Naive thymus-derived CD4-positive, alpha-beta T cell (primary cell): ENCODE results near the gene CYP2C9. TPM values are rescaled to one million over a fixed set of nuclear protein-coding genes. Genes with fewer than 3 reads are reported as not detected.

Experiments used
- ATAC-seq: fragments of 150-1000 bp; cut with Tn5 transposase; 2 replicates; pipeline ENCODE4 v1.10.0; 2021; ENCODE audit warnings: mild to moderate bottlenecking, moderate library complexity
- CTCF ChIA-PET: fragments of 350-600 bp; sonication (Branson Sonifier 250); formaldehyde crosslinking; loops from one replicate; lab custom pipeline; 2021; ENCODE audit warnings: antibody characterized with exemption; lab: Charles Lee
- POLR2A ChIA-PET: fragments of 350-600 bp; sonication (Branson Sonifier 250); formaldehyde crosslinking; loops from one replicate; lab custom pipeline; 2021; ENCODE audit warnings: antibody characterized with exemption, inconsistent platforms; lab: Charles Lee
- DNase-seq, 9 donors: peaks; one replicate each; pipeline versions ENCODE4 v3.0.0 to v3.0.0-alpha.2; 2020 to 2022; ENCODE audit warnings: mixed read lengths in 1 of 9
- H3K27ac ChIP-seq: one replicate; pipeline ENCODE4 v1.7.0; 2013; ENCODE audit warnings: mild to moderate bottlenecking, low read depth, low read length, moderate library complexity
- H3K27me3 ChIP-seq, 2 donors: one replicate each; pipeline ENCODE4 v1.7.0; 2013; ENCODE audit warnings: low read length in 2 of 2, mild to moderate bottlenecking in 2 of 2, moderate library complexity in 2 of 2; ENCODE audit not compliant: control insufficient read depth in 2 of 2, insufficient read depth in 2 of 2
- H3K36me3 ChIP-seq, 3 experiments: 1 replicate in 2 of 3; 2 replicates in 1 of 3; pipeline ENCODE4 v1.7.0; 2013; ENCODE audit warnings: low read length in 3 of 3, mild to moderate bottlenecking in 3 of 3, moderate library complexity in 1 of 3; ENCODE audit not compliant: insufficient read depth in 3 of 3, control insufficient read depth in 2 of 3
- H3K4me1 ChIP-seq, 2 donors: one replicate each; pipeline ENCODE4 v1.7.0; 2013; ENCODE audit warnings: low read length in 2 of 2, mild to moderate bottlenecking in 2 of 2, moderate library complexity in 1 of 2; ENCODE audit not compliant: control insufficient read depth in 2 of 2, insufficient read depth in 2 of 2
- H3K4me3 ChIP-seq: 2 replicates; pipeline ENCODE4 v1.7.0; 2013; ENCODE audit warnings: mild to moderate bottlenecking, low read length
- H3K9me3 ChIP-seq, 3 experiments: 1 replicate in 2 of 3; 2 replicates in 1 of 3; pipeline ENCODE4 v1.7.0; 2013; ENCODE audit warnings: low read length in 3 of 3; ENCODE audit not compliant: control insufficient read depth in 2 of 3
- H3K27ac Mint-ChIP-seq, 9 donors: one replicate each; pipeline ENCODE4 v1.8.0; 2020 to 2022; ENCODE audit warnings: mixed read lengths in 9 of 9, mild to moderate bottlenecking in 8 of 9, moderate library complexity in 5 of 9, inconsistent platforms in 2 of 9
- H3K27me3 Mint-ChIP-seq, 5 donors: one replicate each; pipeline ENCODE4 v1.8.0; 2021 to 2022; ENCODE audit warnings: mixed read lengths in 5 of 5, mild to moderate bottlenecking in 1 of 5
- H3K36me3 Mint-ChIP-seq, 5 donors: one replicate each; pipeline ENCODE4 v1.8.0; 2020 to 2022; ENCODE audit warnings: mixed read lengths in 5 of 5, mild to moderate bottlenecking in 3 of 5, inconsistent platforms in 1 of 5
- H3K4me1 Mint-ChIP-seq, 7 donors: one replicate each; pipeline ENCODE4 v1.8.0; 2020 to 2022; ENCODE audit warnings: mixed read lengths in 7 of 7, mild to moderate bottlenecking in 3 of 7, inconsistent platforms in 1 of 7
- H3K4me3 Mint-ChIP-seq, 10 donors: one replicate each; pipeline ENCODE4 v1.8.0; 2020 to 2022; ENCODE audit warnings: mild to moderate bottlenecking in 10 of 10, mixed read lengths in 10 of 10, moderate library complexity in 6 of 10, inconsistent platforms in 2 of 10
- H3K9me3 Mint-ChIP-seq, 11 donors: one replicate each; pipeline ENCODE4 v1.8.0; 2020 to 2022; ENCODE audit warnings: mixed read lengths in 11 of 11, mild to moderate bottlenecking in 4 of 11, inconsistent platforms in 1 of 11, moderate library complexity in 1 of 11
- intact Hi-C, 2 donors: fragments of 100-400 bp; cut with micrococcal nuclease; formaldehyde crosslinking; loops; one replicate each; pipeline ENCODE4 v1.15.1; 2023
- polyA plus RNA-seq, 2 donors: library from polyadenylated mRNA; unstranded; fragments of 300-500 nt; fragmentation: Illumina TruSeq; gene quantifications; one replicate each; pipeline ENCODE4 v1.2.3, GENCODE V29; 2021
- total RNA-seq, 6 experiments: library from RNA in 5 of 6; stranded (reverse) in 5 of 6; gene quantifications; 1 replicate in 5 of 6; 2 replicates in 1 of 6; pipeline ENCODE4 v1.2.3 and lab custom pipeline; 2021 to 2026

The CYP2C9 gene
- total and polyA plus RNA-seq, 7 experiments from 2014 or later = not detected

GRCh38 chr10:94989192-94989591 lies 50.7 kb downstream of the CYP2C9 start:
- intact Hi-C loops = no loop called here
- Mint-ChIP-seq H3K27me3 (no peaks in the 10 kb centered on the region), H3K9me3 (peaks cover 7 to 37% (median 17%) of the 10 kb centered on the region in 11 donors), H3K4me1 (no peaks in the 10 kb centered on the region), H3K36me3 (no peaks in the 10 kb centered on the region), H3K27ac (no peak overlapping the region), H3K4me3 (no peak overlapping the region)
- Histone ChIP-seq H3K27ac (no peak overlapping the region), H3K4me3 (no peak overlapping the region), H3K27me3 (no peaks in the 10 kb centered on the region), H3K36me3 (no peaks in the 10 kb centered on the region), H3K4me1 (no peaks in the 10 kb centered on the region), H3K9me3 (peaks cover 0 to 11% (median 0%) of the 10 kb centered on the region in 3 experiments)
- ATAC-seq (no peak), DNase-seq (no peak)
- CTCF ChIA-PET = no interaction called here
- POLR2A ChIA-PET = no interaction called here

GRCh38 chr10:94991243-94991888 lies 52.9 kb downstream of the CYP2C9 start:
- H3K27me3 Mint-ChIP-seq = no peaks in the 10 kb centered on the region
- intact Hi-C loops = no loop called here
- ChIA-PET CTCF (no interaction called here), POLR2A (no interaction called here)
- ATAC-seq (no peak), DNase-seq (no peak)
- Histone ChIP-seq H3K36me3 (no peaks in the 10 kb centered on the region), H3K9me3 (peaks cover 0 to 11% (median 0%) of the 10 kb centered on the region in 3 experiments), H3K4me1 (no peaks in the 10 kb centered on the region), H3K27me3 (no peaks in the 10 kb centered on the region), H3K27ac (no peak overlapping the region), H3K4me3 (no peak overlapping the region)
- no peak overlapping the region for H3K4me3 Mint-ChIP-seq
- no peaks in the 10 kb centered on the region for H3K36me3 Mint-ChIP-seq
- peaks cover 7 to 39% (median 18%) of the 10 kb centered on the region in 11 donors for H3K9me3 Mint-ChIP-seq
- no peak overlapping the region for H3K27ac Mint-ChIP-seq
- no peaks in the 10 kb centered on the region for H3K4me1 Mint-ChIP-seq

- Histone ChIP-seq H3K27ac (no peak overlapping the region), H3K36me3 (no peaks in the 10 kb centered on the region), H3K4me1 (no peaks in the 10 kb centered on the region), H3K4me3 (no peak overlapping the region), H3K9me3 (peaks cover 0 to 11% (median 0%) of the 10 kb centered on the region in 3 experiments), H3K27me3 (no peaks in the 10 kb centered on the region)
- intact Hi-C loops = no loop called here
- Mint-ChIP-seq H3K4me1 (no peaks in the 10 kb centered on the region), H3K27ac (no peak overlapping the region), H3K9me3 (peaks cover 7 to 39% (median 17%) of the 10 kb centered on the region in 11 donors), H3K4me3 (no peak overlapping the region), H3K36me3 (no peaks in the 10 kb centered on the region), H3K27me3 (no peaks in the 10 kb centered on the region)
- POLR2A ChIA-PET = no interaction called here
- no peak for DNase-seq
- no peak for ATAC-seq
- CTCF ChIA-PET = no interaction called here
Observed at GRCh38 chr10:94992811-94993210, 54.4 kb downstream of the CYP2C9 start.

- DNase-seq (no peak), ATAC-seq (no peak)
- peaks cover 0 to 17% (median 3%) of the 10 kb centered on the region in 11 donors for H3K9me3 Mint-ChIP-seq
- H3K4me1 Mint-ChIP-seq = peaks cover 0 to 3% (median 0%) of the 10 kb centered on the region in 7 donors
- H3K4me3 ChIP-seq = no peak overlapping the region
- no peaks in the 10 kb centered on the region for H3K36me3 Mint-ChIP-seq
- intact Hi-C loops = no loop called here
- no peaks in the 10 kb centered on the region for H3K9me3 ChIP-seq
- CTCF ChIA-PET = no interaction called here
- no peak overlapping the region for H3K4me3 Mint-ChIP-seq
- no peak overlapping the region for H3K27ac ChIP-seq
- no peaks in the 10 kb centered on the region for H3K4me1 ChIP-seq
- H3K27me3 Mint-ChIP-seq = peaks cover 0 to 9% (median 0%) of the 10 kb centered on the region in 5 donors
- POLR2A ChIA-PET = no interaction called here
- no peaks in the 10 kb centered on the region for H3K27me3 ChIP-seq
- no peak overlapping the region for H3K27ac Mint-ChIP-seq
- no peaks in the 10 kb centered on the region for H3K36me3 ChIP-seq
Observed at GRCh38 chr10:94997741-94998174, 59.3 kb downstream of the CYP2C9 start.

DNA sequence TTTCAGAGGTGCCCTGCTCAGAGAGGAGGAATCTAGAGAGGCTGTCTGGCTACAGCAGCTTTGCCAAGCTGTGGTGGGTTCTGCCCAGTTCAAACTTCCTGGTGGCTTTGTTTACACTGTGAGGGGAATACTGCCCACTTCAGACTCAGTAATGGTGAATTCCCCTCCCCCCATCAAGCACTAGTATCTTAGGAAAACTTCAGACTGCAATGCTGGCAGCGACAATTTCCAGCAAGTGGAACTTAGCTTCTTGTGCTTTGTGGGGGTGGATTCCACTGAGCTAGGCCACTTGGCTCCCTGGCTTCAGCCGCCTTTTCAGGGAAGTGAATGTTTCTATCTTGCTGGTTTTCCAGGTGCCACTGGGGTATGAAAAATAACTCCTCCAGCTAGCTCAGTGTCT lies 88.0 kb downstream of the CYP2C9 start:
- H3K4me3 Mint-ChIP-seq = no peak overlapping the region
- intact Hi-C loops = no loop called here
- H3K27ac Mint-ChIP-seq = no peak overlapping the region
- H3K36me3 Mint-ChIP-seq = peaks cover 0 to 8% (median 0%) of the 10 kb centered on the region in 5 donors
- H3K9me3 ChIP-seq = no peaks in the 10 kb centered on the region
- no peak overlapping the region for H3K4me3 ChIP-seq
- H3K4me1 Mint-ChIP-seq = no peaks in the 10 kb centered on the region
- no peaks in the 10 kb centered on the region for H3K27me3 ChIP-seq
- no peak for DNase-seq
- peaks cover 0 to 5% (median 0%) of the 10 kb centered on the region in 5 donors for H3K27me3 Mint-ChIP-seq
- ChIA-PET POLR2A (no interaction called here), CTCF (no interaction called here)
- no peaks in the 10 kb centered on the region for H3K36me3 ChIP-seq
- ATAC-seq = no peak
- peaks cover 0 to 20% (median 6%) of the 10 kb centered on the region in 11 donors for H3K9me3 Mint-ChIP-seq
- H3K27ac ChIP-seq = no peak overlapping the region
- no peaks in the 10 kb centered on the region for H3K4me1 ChIP-seq

GRCh38 chr10:95031656-95032055 lies 93.2 kb downstream of the CYP2C9 start:
- no peak for ATAC-seq
- no peak overlapping the region for H3K4me3 ChIP-seq
- peaks cover 0 to 10% (median 3%) of the 10 kb centered on the region in 11 donors for H3K9me3 Mint-ChIP-seq
- ChIA-PET CTCF (no interaction called here), POLR2A (no interaction called here)
- intact Hi-C loops = no loop called here
- no peaks in the 10 kb centered on the region for H3K4me1 Mint-ChIP-seq
- peaks cover 0 to 4% (median 0%) of the 10 kb centered on the region in 5 donors for H3K36me3 Mint-ChIP-seq
- peak overlapping the region in 1 of 9 donors; percentile 48 for H3K27ac Mint-ChIP-seq
- H3K27ac ChIP-seq = no peak overlapping the region
- no peaks in the 10 kb centered on the region for H3K4me1 ChIP-seq
- H3K9me3 ChIP-seq = no peaks in the 10 kb centered on the region
- no peak overlapping the region for H3K4me3 Mint-ChIP-seq
- no peaks in the 10 kb centered on the region for H3K27me3 ChIP-seq
- no peak for DNase-seq
- H3K36me3 ChIP-seq = no peaks in the 10 kb centered on the region
- H3K27me3 Mint-ChIP-seq = peaks cover 0 to 5% (median 0%) of the 10 kb centered on the region in 5 donors

- no peaks in the 10 kb centered on the region for H3K27me3 ChIP-seq
- Mint-ChIP-seq H3K4me3 (no peak overlapping the region), H3K9me3 (peaks cover 0 to 10% (median 2%) of the 10 kb centered on the region in 11 donors), H3K36me3 (peaks cover 0 to 4% (median 0%) of the 10 kb centered on the region in 5 donors), H3K27me3 (peaks cover 0 to 5% (median 0%) of the 10 kb centered on the region in 5 donors), H3K4me1 (no peaks in the 10 kb centered on the region), H3K27ac (no peak overlapping the region)
- ATAC-seq (no peak), DNase-seq (no peak)
- ChIA-PET POLR2A (no interaction called here), CTCF (no interaction called here)
- no peak overlapping the region for H3K4me3 ChIP-seq
- intact Hi-C loops = no loop called here
- no peaks in the 10 kb centered on the region for H3K9me3 ChIP-seq
- no peak overlapping the region for H3K27ac ChIP-seq
- no peaks in the 10 kb centered on the region for H3K36me3 ChIP-seq
- H3K4me1 ChIP-seq = no peaks in the 10 kb centered on the region
Observed at GRCh38 chr10:95034401-95034800, 95.9 kb downstream of the CYP2C9 start.
